Uterus (tissue), 4 donors: ENCODE measurements around the gene ACADVL. TPM values are rescaled to one million over a fixed set of nuclear protein-coding genes. Genes with fewer than 3 reads are reported as not detected.
A peak's percentile ranks its signal among the peaks of the same experiment; 100 is the strongest.

Experiments
- DNase-seq, 2 donors: peaks; one replicate each; pipeline ENCODE4 v3.0.0-alpha.2; 2019 to 2020
- H3K27ac ChIP-seq, 2 donors: fragments of 200-600 bp; sonication (generic); 1 replicate in 1 of 2; 2 replicates in 1 of 2; pipeline ENCODE4 v1.5.1; 2016 to 2018
- H3K27me3 ChIP-seq, 2 donors: fragments of 200-600 bp; sonication (generic); one replicate each; pipeline ENCODE4 v1.5.1; 2018 to 2019; ENCODE audit warnings: control low read depth in 1 of 2
- H3K36me3 ChIP-seq, 2 donors: fragments of 200-600 bp; sonication (generic); one replicate each; pipeline ENCODE4 v1.5.1; 2019; ENCODE audit warnings: control low read depth in 1 of 2
- H3K4me1 ChIP-seq, 2 donors: fragments of 200-600 bp; sonication (generic); one replicate each; pipeline ENCODE4 v1.5.1; 2018 to 2019; ENCODE audit warnings: control low read depth in 1 of 2
- H3K4me3 ChIP-seq, 2 donors: fragments of 200-600 bp; sonication (generic); 1 replicate in 1 of 2; 2 replicates in 1 of 2; pipeline ENCODE4 v1.5.1; 2018 to 2019; ENCODE audit warnings: mild to moderate bottlenecking in 1 of 2
- H3K9me3 ChIP-seq, 2 donors: fragments of 200-600 bp; sonication (generic); one replicate each; pipeline ENCODE4 v1.5.1; 2019; ENCODE audit warnings: control low read depth in 1 of 2
- CTCF ChIP-seq, 4 experiments: fragments of 200-600 bp in 2 of 4; fragments of 450-650 bp in 2 of 4; sonication (generic) in 2 of 4; IDR thresholded peaks; one replicate each; pipeline ENCODE4 v1.5.1; 2016 to 2019; ENCODE audit warnings: antibody characterized with exemption in 4 of 4, mild to moderate bottlenecking in 2 of 4, moderate library complexity in 1 of 4
- POLR2A ChIP-seq, 2 donors: fragments of 450-650 bp; IDR thresholded peaks; one replicate each; pipeline ENCODE4 v1.6.1; 2016; ENCODE audit warnings: antibody characterized with exemption in 2 of 2, mild to moderate bottlenecking in 1 of 2, moderate library complexity in 1 of 2
- intact Hi-C: fragments of 100-400 bp; cut with DNase I; formaldehyde crosslinking; loops from one replicate; pipeline ENCODE4 v1.15.1; 2023; ENCODE audit warnings: low total_unique reads
- total RNA-seq, 4 donors: library from RNA; depleted of rRNA in 3 of 4; stranded (reverse); fragments of >200 nt in 3 of 4; gene quantifications; one replicate each; pipeline versions ENCODE4 v1.1.0 to v1.2.4, GENCODE V29; 2014 to 2023
- donor health status: DM: yes; HTN: yes; CAD: no.

Gene ACADVL
- total RNA-seq, 4 donors from 2014 or later: 167 to 800 (median 399) TPM

- intact Hi-C loops: no loop called here
- no peak for TF ChIP-seq POLR2A (IDR thresholded peaks at IDR 0.05)
- TF ChIP-seq CTCF (IDR thresholded peaks at IDR 0.05): no peak
- H3K4me1 ChIP-seq: no peaks in the 10 kb centered on the region
- no peaks in the 10 kb centered on the region for H3K9me3 ChIP-seq
- DNase-seq: no peak
- H3K36me3 ChIP-seq: no peaks in the 10 kb centered on the region
- peaks cover 21 to 26% of the 10 kb centered on the region in 2 donors for H3K27me3 ChIP-seq
- H3K4me3 ChIP-seq: no peak overlapping the region
- no peak overlapping the region for H3K27ac ChIP-seq
Observed at GRCh38 chr17:7258731-7259554, 39.2 kb downstream of the ACADVL start.

- Histone ChIP-seq H3K4me1 (no peaks in the 10 kb centered on the region), H3K36me3 (no peaks in the 10 kb centered on the region), H3K27ac (no peak overlapping the region), H3K4me3 (no peak overlapping the region), H3K9me3 (no peaks in the 10 kb centered on the region), H3K27me3 (peaks cover 21 to 27% of the 10 kb centered on the region in 2 donors)
- intact Hi-C loops: no loop called here
- DNase-seq: no peak
- TF ChIP-seq CTCF (IDR thresholded peaks at IDR 0.05) (no peak), POLR2A (IDR thresholded peaks at IDR 0.05) (no peak)
Observed at GRCh38 chr17:7259555-7259889, 39.8 kb downstream of the ACADVL start.

- no peak overlapping the region for H3K27ac ChIP-seq
- H3K9me3 ChIP-seq: no peaks in the 10 kb centered on the region
- intact Hi-C loops: no loop called here
- no peaks in the 10 kb centered on the region for H3K4me1 ChIP-seq
- DNase-seq: no peak
- no peaks in the 10 kb centered on the region for H3K36me3 ChIP-seq
- TF ChIP-seq POLR2A (IDR thresholded peaks at IDR 0.05): no peak
- no peak for TF ChIP-seq CTCF (IDR thresholded peaks at IDR 0.05)
- H3K4me3 ChIP-seq: no peak overlapping the region
- H3K27me3 ChIP-seq: peaks cover 21 to 27% of the 10 kb centered on the region in 2 donors
Observed at GRCh38 chr17:7260151-7260550, 40.4 kb downstream of the ACADVL start.

- Histone ChIP-seq H3K4me3 (peak overlapping the region; percentile 2 to 7), H3K4me1 (no peaks in the 10 kb centered on the region), H3K9me3 (no peaks in the 10 kb centered on the region), H3K36me3 (no peaks in the 10 kb centered on the region), H3K27ac (no peak overlapping the region), H3K27me3 (peaks cover 21 to 27% of the 10 kb centered on the region in 2 donors)
- DNase-seq: no peak
- intact Hi-C loops: no loop called here
- TF ChIP-seq POLR2A (IDR thresholded peaks at IDR 0.05): no peak
- no peak for TF ChIP-seq CTCF (IDR thresholded peaks at IDR 0.05)
Observed at GRCh38 chr17:7260651-7261378, 41.1 kb downstream of the ACADVL start.
